Naive thymus-derived CD8-positive, alpha-beta T cell (primary cell): ENCODE measurements around the gene HSDL2. TPM values are rescaled to one million over a fixed set of nuclear protein-coding genes. Genes with fewer than 3 reads are reported as not detected.

Experiments
- ATAC-seq, 2 donors: fragments of 150-1000 bp; cut with Tn5 transposase in 1 of 2; sonication (Bioruptor Pico), chemical (Tn5 transposase) in 1 of 2; 1 replicate in 1 of 2; 2 replicates in 1 of 2; pipeline ENCODE4 v1.10.0; 2021; ENCODE audit warnings: mild to moderate bottlenecking in 2 of 2, moderate library complexity in 2 of 2
- POLR2A ChIA-PET: fragments of 350-600 bp; sonication (Branson Sonifier 250); formaldehyde crosslinking; loops from one replicate; lab custom pipeline; 2021; ENCODE audit warnings: antibody characterized with exemption; lab: Charles Lee
- DNase-seq, 10 donors: peaks; one replicate each; pipeline versions ENCODE4 v3.0.0 to v3.0.0-alpha.2; 2020 to 2022
- H3K27ac Mint-ChIP-seq, 10 donors: one replicate each; pipeline ENCODE4 v1.8.0; 2020 to 2022; ENCODE audit warnings: mild to moderate bottlenecking in 10 of 10, mixed read lengths in 10 of 10, moderate library complexity in 4 of 10, inconsistent platforms in 1 of 10
- H3K27me3 Mint-ChIP-seq, 5 donors: one replicate each; pipeline ENCODE4 v1.8.0; 2021 to 2022; ENCODE audit warnings: mixed read lengths in 5 of 5
- H3K36me3 Mint-ChIP-seq, 3 donors: one replicate each; pipeline ENCODE4 v1.8.0; 2020 to 2022; ENCODE audit warnings: mixed read lengths in 3 of 3, mild to moderate bottlenecking in 2 of 3, inconsistent platforms in 1 of 3
- H3K4me1 Mint-ChIP-seq, 4 donors: one replicate each; pipeline ENCODE4 v1.8.0; 2021 to 2022; ENCODE audit warnings: mixed read lengths in 4 of 4
- H3K4me3 Mint-ChIP-seq, 10 donors: one replicate each; pipeline ENCODE4 v1.8.0; 2020 to 2022; ENCODE audit warnings: mild to moderate bottlenecking in 10 of 10, mixed read lengths in 10 of 10, moderate library complexity in 6 of 10, inconsistent platforms in 1 of 10
- H3K9me3 Mint-ChIP-seq, 9 donors: one replicate each; pipeline ENCODE4 v1.8.0; 2020 to 2022; ENCODE audit warnings: mixed read lengths in 9 of 9, mild to moderate bottlenecking in 3 of 9, inconsistent platforms in 1 of 9, moderate library complexity in 1 of 9
- polyA plus RNA-seq, 3 donors: library from polyadenylated mRNA; unstranded; fragments of 300-500 nt; fragmentation: Illumina TruSeq; gene quantifications; one replicate each; pipeline ENCODE4 v1.2.3, GENCODE V29; 2021
- total RNA-seq, 8 experiments: library from RNA in 2 of 8; stranded (reverse) in 2 of 8; gene quantifications; one replicate each; pipeline ENCODE4 v1.2.3 and lab custom pipeline; 2021 to 2026

The HSDL2 gene
- total RNA-seq (10 to 100 TPM; 13.2 to 17.2 TPM), polyA plus RNA-seq (10 to 100 TPM; 15.5 to 25.0 (median 19.6) TPM), total RNA-seq (lab: John Stamatoyannopoulos, UW) (11.8 to 29.1 (median 19.9) reads per million in 6 experiments)

DNA sequence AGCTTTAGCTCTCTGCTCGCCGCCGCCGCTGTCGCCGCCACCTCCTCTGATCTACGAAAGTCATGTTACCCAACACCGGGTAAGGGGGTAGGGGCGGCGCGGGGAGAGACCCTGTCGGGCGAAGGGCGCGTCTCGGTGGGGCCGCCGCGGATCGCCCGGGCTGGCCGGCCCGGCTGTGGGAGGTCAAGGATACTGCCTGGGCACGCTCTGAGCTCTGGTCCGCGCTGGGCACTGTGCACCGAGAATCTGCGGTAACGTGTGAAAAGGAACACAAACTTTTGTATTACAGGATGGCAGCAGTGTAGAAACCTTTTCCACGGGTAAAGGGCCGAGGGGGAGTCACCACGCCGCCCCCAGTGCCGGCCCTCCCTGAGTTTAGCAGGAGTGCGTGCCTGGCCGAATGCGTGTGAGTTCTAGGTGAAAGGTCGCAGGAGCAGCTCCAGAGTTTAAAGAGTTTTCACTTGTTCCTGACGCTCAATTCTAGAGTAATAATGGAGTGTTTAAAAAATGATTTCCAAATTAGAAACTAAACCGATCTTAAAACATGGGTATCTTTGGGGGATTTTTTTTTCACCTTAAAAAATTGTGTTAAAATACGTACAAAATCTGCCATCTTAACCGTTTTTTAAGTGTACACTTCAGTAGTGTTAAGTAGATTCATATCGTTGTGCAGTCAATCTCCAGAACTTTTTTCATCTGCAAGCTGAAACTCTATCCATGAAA lies at the start of gene HSDL2:
Gene HSDL2 (plus strand): TSS at position 7 of the 723 bp plus-strand sequence. CDS start 56 bp downstream, at position 63.
- Mint-ChIP-seq H3K27ac (peak within 1 kb of the TSS; percentile 95 to 98 (median 98)), H3K4me3 (peak within 1 kb of the TSS; percentile 93 to 100 (median 99)), H3K36me3 (peaks cover under 1 to 5% (median 2%) of the 10 kb centered on the region in 3 donors), H3K27me3 (no peaks in the 10 kb centered on the region), H3K4me1 (peaks cover 25 to 72% (median 60%) of the 10 kb centered on the region in 4 donors), H3K9me3 (peaks cover 0 to 2% (median 0%) of the 10 kb centered on the region in 9 donors)
- ATAC-seq (peak; percentile 21 to 38), DNase-seq (peak in 5 of 10 donors; percentile 1 to 31 (median 16))
- POLR2A ChIA-PET, result interaction anchor here (0.7 to 2.5 kb wide), 10 partner anchors 18 to 466 kb away, joined by 3 to 23 read pairs (median 4); partner anchors contain the start of genes INIP, KIAA1958, PTBP3 and SNX30

DNA sequence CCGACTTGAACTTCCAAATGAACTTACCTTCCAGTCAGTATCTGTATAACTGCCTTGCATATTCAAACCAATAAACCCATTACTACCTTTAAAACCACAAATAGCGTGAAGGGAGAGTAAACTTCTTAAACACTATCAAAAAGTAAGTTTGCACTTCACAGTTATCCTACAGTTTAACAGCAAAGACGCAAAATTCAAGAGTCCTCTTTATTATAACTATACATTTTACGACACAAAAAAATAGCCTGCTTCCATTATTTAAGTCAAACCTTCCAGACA lies 48.3 kb upstream of the HSDL2 start:
- POLR2A ChIA-PET, result interaction anchor here (2.6 to 2.7 kb wide), 2 partner anchors 48 to 435 kb away, joined by 17 to 23 read pairs; partner anchors contain the start of genes HSDL2 and UGCG
- Mint-ChIP-seq H3K27me3 (no peaks in the 10 kb centered on the region), H3K9me3 (no peaks in the 10 kb centered on the region), H3K4me3 (peak overlapping the region; percentile 77 to 99 (median 94)), H3K27ac (peak overlapping the region; percentile 9 to 97 (median 94)), H3K36me3 (peaks cover 0 to 2% (median 0%) of the 10 kb centered on the region in 3 donors), H3K4me1 (peaks cover 18 to 63% (median 48%) of the 10 kb centered on the region in 4 donors)
- peak in 1 of 10 donors; percentile 3 for DNase-seq
- no peak for ATAC-seq

DNA sequence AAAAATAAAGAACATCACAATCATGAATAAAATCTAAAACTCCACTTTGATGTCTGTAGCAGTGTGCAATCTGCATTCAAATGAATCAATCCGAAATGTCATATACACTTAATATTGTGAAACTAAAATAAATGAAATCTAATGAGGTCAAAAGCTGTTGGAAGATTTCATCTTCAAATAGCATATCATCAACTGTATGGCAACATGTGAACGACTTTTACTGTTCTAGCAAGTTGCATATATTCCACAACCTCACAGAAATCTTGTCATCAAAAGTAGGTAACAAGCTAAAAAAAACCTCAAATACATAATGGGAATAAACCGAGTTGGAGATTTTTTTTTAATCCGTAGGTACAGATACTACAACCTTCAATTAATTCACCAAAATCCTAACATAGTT lies 47.7 kb upstream of the HSDL2 start:
- Mint-ChIP-seq H3K27me3 (no peaks in the 10 kb centered on the region), H3K4me1 (peaks cover 18 to 58% (median 46%) of the 10 kb centered on the region in 4 donors), H3K27ac (peak overlapping the region; percentile 52 to 97 (median 94)), H3K9me3 (no peaks in the 10 kb centered on the region), H3K4me3 (peak overlapping the region; percentile 77 to 99 (median 94)), H3K36me3 (peaks cover 0 to 2% (median 0%) of the 10 kb centered on the region in 3 donors)
- ATAC-seq (no peak), DNase-seq (peak in 1 of 10 donors; percentile 20)
- POLR2A ChIA-PET, result interaction anchor here (0.7 to 2.7 kb wide), 6 partner anchors 47 to 436 kb away, joined by 3 to 23 read pairs (median 6); partner anchors contain the start of genes HSDL2, KIAA1958 and UGCG

- POLR2A ChIA-PET, result interaction anchor here (0.7 to 2.7 kb wide), 12 partner anchors 10 to 1077 kb away, joined by 3 to 23 read pairs (median 4); partner anchors contain the start of genes DNAJC25, ECPAS, FKBP15 and HSDL2
- H3K36me3 Mint-ChIP-seq, result peaks cover 0 to 2% (median 0%) of the 10 kb centered on the region in 3 donors
Observed at GRCh38 chr9:112332674-112332976, 47.3 kb upstream of the HSDL2 start.

DNA sequence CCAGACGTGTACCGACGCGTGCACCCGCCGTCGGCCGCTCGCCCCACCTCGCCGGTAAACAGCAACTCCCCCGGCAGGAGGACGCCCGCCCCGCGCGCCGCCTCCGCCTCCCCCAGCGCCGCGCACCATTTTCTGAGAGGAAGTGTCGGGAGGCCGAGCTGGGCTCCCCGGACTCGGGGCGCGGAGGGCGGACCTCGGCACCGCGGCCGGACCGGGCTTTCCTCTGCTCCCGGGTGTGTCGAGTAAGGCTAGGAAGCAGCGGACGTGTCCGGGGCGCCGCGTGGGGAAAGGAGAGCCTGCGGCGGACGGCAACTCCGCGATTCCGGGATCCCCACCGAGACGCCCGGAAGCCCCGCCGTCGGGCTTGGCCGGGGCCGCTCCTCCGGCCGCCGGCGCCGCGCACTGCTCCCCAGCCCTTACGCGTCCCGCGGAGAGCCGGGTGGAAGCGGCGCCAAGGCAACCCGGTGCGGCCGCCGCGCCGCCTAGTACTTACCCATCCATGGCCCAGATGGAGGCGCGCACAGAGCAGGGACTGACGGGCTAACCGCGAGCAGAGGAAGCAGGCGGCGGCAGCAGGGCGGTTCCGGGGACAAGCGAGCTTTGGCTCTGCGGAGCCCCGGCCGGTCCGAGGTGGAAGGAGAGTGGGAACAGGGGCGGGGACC lies 46.8 kb upstream of the HSDL2 start, which contains the start of gene PTBP3:
Gene PTBP3 (minus strand): TSS at position 643 of the 662 bp plus-strand sequence. CDS start 35,754 bp downstream, outside the sequence.
- POLR2A ChIA-PET, result interaction anchor here (0.7 to 2.7 kb wide), 15 partner anchors 10 to 1077 kb away, joined by 3 to 23 read pairs (median 3); partner anchors contain the start of genes DNAJC25, ECPAS, FKBP15 and HSDL2
- peaks cover 18 to 50% (median 43%) of the 10 kb centered on the region in 4 donors for H3K4me1 Mint-ChIP-seq

More at GRCh38 chr9:112332674-112332976, 47.3 kb upstream of the HSDL2 start:
- no peak for ATAC-seq
- no peaks in the 10 kb centered on the region for H3K27me3 Mint-ChIP-seq
- peak overlapping the region; percentile 77 to 99 (median 94) for H3K4me3 Mint-ChIP-seq
- peaks cover 18 to 55% (median 45%) of the 10 kb centered on the region in 4 donors for H3K4me1 Mint-ChIP-seq
- DNase-seq, result no peak
- peak overlapping the region; percentile 52 to 97 (median 94) for H3K27ac Mint-ChIP-seq
- no peaks in the 10 kb centered on the region for H3K9me3 Mint-ChIP-seq

GRCh38 chr9:112333639-112334431 lies 46.1 kb upstream of the HSDL2 start:
- ATAC-seq, result peak; percentile 79 to 83

More for the DNA sequence above, 46.8 kb upstream of the HSDL2 start, which contains the start of gene PTBP3:
- Mint-ChIP-seq H3K9me3 (no peaks in the 10 kb centered on the region), H3K27ac (peak within 1 kb of the TSS; percentile 83 to 98 (median 96)), H3K4me3 (peak within 1 kb of the TSS; percentile 77 to 99 (median 96)), H3K36me3 (peaks cover 0 to 2% (median 0%) of the 10 kb centered on the region in 3 donors), H3K27me3 (no peaks in the 10 kb centered on the region)
- ATAC-seq (peak; percentile 64 to 66), DNase-seq (peak; percentile 61 to 86 (median 76))

GRCh38 chr9:112334432-112334841 lies 45.5 kb upstream of the HSDL2 start:
- peak; percentile 8 to 41 for ATAC-seq

More at GRCh38 chr9:112333639-112334431, 46.1 kb upstream of the HSDL2 start:
- Mint-ChIP-seq H3K27ac (peak overlapping the region; percentile 83 to 98 (median 90)), H3K4me1 (peaks cover 14 to 43% (median 36%) of the 10 kb centered on the region in 4 donors), H3K27me3 (no peaks in the 10 kb centered on the region), H3K4me3 (peak overlapping the region; percentile 77 to 98 (median 92)), H3K9me3 (no peaks in the 10 kb centered on the region), H3K36me3 (no peaks in the 10 kb centered on the region)
- POLR2A ChIA-PET, result interaction anchor here (0.8 to 2.7 kb wide), 13 partner anchors 11 to 887 kb away, joined by 3 to 23 read pairs (median 3); partner anchors contain the start of genes DNAJC25, ECPAS, FKBP15 and HSDL2
- peak; percentile 82 to 97 (median 90) for DNase-seq

DNA sequence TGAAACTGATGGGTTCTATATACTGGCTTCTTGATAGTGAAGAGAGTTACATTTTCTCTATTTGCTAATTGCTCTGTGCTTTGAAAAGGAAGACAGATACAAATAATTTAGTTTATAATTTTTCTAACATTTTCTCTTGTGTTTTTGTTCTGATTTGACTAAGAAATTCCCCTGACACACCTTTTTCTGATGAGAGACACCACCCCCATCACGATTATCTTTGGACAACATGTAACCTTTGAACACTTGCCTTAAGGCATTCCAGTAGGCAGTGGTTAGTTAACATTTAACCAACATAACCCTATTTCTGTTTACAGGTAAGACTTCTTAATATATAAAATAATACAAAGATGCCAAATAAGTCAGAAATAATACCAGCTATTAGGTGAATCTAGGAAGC lies 42.4 kb upstream of the HSDL2 start:
- POLR2A ChIA-PET, result interaction anchor here (0.6 kb wide), 1 partner anchor 107 kb away, joined by 3 read pairs; no protein-coding TSS in a partner anchor
- DNase-seq (no peak), ATAC-seq (no peak)
- Mint-ChIP-seq H3K9me3 (no peaks in the 10 kb centered on the region), H3K4me3 (no peak overlapping the region), H3K36me3 (no peaks in the 10 kb centered on the region), H3K27ac (no peak overlapping the region), H3K4me1 (peaks cover 3 to 8% (median 6%) of the 10 kb centered on the region in 4 donors), H3K27me3 (peaks cover 0 to 1% (median 0%) of the 10 kb centered on the region in 5 donors)

More at GRCh38 chr9:112334432-112334841, 45.5 kb upstream of the HSDL2 start:
- Mint-ChIP-seq H3K27me3 (no peaks in the 10 kb centered on the region), H3K27ac (peak overlapping the region; percentile 82 to 98 (median 90)), H3K4me3 (peak overlapping the region; percentile 77 to 98 (median 90)), H3K4me1 (peaks cover 14 to 39% (median 33%) of the 10 kb centered on the region in 4 donors), H3K36me3 (no peaks in the 10 kb centered on the region), H3K9me3 (no peaks in the 10 kb centered on the region)
- POLR2A ChIA-PET, result interaction anchor here (1.8 to 2.6 kb wide), 2 partner anchors 45 to 437 kb away, joined by 5 to 23 read pairs; partner anchors contain the start of gene HSDL2
- peak; percentile 10 to 74 (median 54) for DNase-seq

- POLR2A ChIA-PET, result no interaction called here
- no peaks in the 10 kb centered on the region for H3K36me3 Mint-ChIP-seq
- no peak overlapping the region for H3K4me3 Mint-ChIP-seq
- no peak for DNase-seq
- H3K27me3 Mint-ChIP-seq, result peaks cover 0 to 1% (median 0%) of the 10 kb centered on the region in 5 donors
- no peak overlapping the region for H3K27ac Mint-ChIP-seq
- H3K9me3 Mint-ChIP-seq, result no peaks in the 10 kb centered on the region
- H3K4me1 Mint-ChIP-seq, result peaks cover 3 to 8% (median 5%) of the 10 kb centered on the region in 4 donors
- ATAC-seq, result no peak
Observed at GRCh38 chr9:112338561-112338960, 41.3 kb upstream of the HSDL2 start.

DNA sequence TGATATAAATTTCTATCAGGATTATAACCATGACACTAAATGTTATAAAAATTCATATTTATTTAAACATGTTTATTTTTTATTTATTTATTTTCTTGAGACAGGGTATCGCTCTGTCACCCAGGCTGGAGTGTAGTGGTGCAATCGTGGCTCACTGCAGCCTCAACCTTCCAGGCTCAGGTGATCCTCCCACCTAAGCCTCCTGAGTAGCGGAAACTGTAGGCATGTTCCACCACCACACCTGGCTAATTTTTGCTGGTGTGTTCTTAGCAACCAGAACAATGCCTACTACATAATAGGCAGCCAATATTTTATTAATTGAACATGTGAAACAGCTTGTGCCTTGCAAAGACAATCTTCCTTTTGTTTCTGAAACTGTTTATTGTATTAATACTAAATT lies 40.0 kb upstream of the HSDL2 start:
- Mint-ChIP-seq H3K36me3 (no peaks in the 10 kb centered on the region), H3K27ac (no peak overlapping the region), H3K4me1 (peaks cover 0 to 3% (median 0%) of the 10 kb centered on the region in 4 donors), H3K9me3 (no peaks in the 10 kb centered on the region), H3K27me3 (peaks cover 0 to 1% (median 0%) of the 10 kb centered on the region in 5 donors), H3K4me3 (no peak overlapping the region)
- DNase-seq, result no peak
- POLR2A ChIA-PET, result no interaction called here
- no peak for ATAC-seq

GRCh38 chr9:112341730-112342129 lies 38.2 kb upstream of the HSDL2 start:
- peak overlapping the region in 1 of 10 donors; percentile 37 for H3K27ac Mint-ChIP-seq
- no peaks in the 10 kb centered on the region for H3K9me3 Mint-ChIP-seq
- ATAC-seq, result no peak
- H3K27me3 Mint-ChIP-seq, result peaks cover 0 to 1% (median 0%) of the 10 kb centered on the region in 5 donors
- no peaks in the 10 kb centered on the region for H3K4me1 Mint-ChIP-seq
- H3K36me3 Mint-ChIP-seq, result no peaks in the 10 kb centered on the region
- no peak overlapping the region for H3K4me3 Mint-ChIP-seq
- no peak for DNase-seq
- POLR2A ChIA-PET, result no interaction called here
